Measurements from ENCODE around the gene ZNF784. TPM values are rescaled to one million over a fixed set of nuclear protein-coding genes. Genes with fewer than 3 reads are reported as not detected.

The ZNF784 gene
- total and polyA plus RNA-seq, 10 of the 15 experiments (the other 5 are each of a cell fraction or from before 2014, with no cell fraction given) = 0.10 to 5.2 (median 1.8) TPM

GRCh38 chr19:55642153-55643002, 18.0 kb upstream of the ZNF784 start (continued):
- no peak for TF ChIP-seq USF2 (IDR thresholded peaks at IDR 0.05; ENCODE audit: borderline replicate concordance, low read depth, low read length)

GRCh38 chr19:55641426-55642152, 17.2 kb upstream of the ZNF784 start:
- H3K36me3 ChIP-seq (ENCODE audit: control insufficient read depth in 2 of 2, insufficient read depth in 2 of 2, low read length in 1 of 2) = 0 out of 4 replicates have a peak, but pooled peaks cover 0 to 2% of the 10 kb centered on the region in 2 experiments
- in situ Hi-C loops (cut with MboI) (no loop called here), intact Hi-C loops (cut with micrococcal nuclease; ENCODE audit: unreplicated experiment) (loop anchor here (5.0 kb wide), 2 partner anchors 36 to 39 kb away; partner anchors contain the start of genes EPN1 and ZNF524)
- ChIA-PET RAD21 (ENCODE audit: unreplicated experiment) (interaction anchor here (1.9 to 2.4 kb wide), 2 partner anchors 9 to 13 kb away, joined by 10 to 18 read pairs; partner anchors contain the start of gene U2AF2), SMC1A (ENCODE audit: uncharacterized antibody, unreplicated experiment) (interaction anchor here (1.5 to 1.7 kb wide), 2 partner anchors 9 to 13 kb away, joined by 4 read pairs; partner anchors contain the start of gene U2AF2), CTCF (interaction anchor here (1.0 to 1.8 kb wide), 2 partner anchors 9 to 127 kb away, joined by 3 to 17 read pairs; no protein-coding TSS in a partner anchor), POLR2A (interaction anchor here (0.6 to 2.0 kb wide), 7 partner anchors 8 to 1314 kb away, joined by 3 to 11 read pairs (median 5); partner anchors contain the start of genes FIZ1 and ZNF524)
- ATAC-seq (no peak; the same call in 2 of the 3 replicates), FAIRE-seq (no peak), DNase-seq (ENCODE audit: low read depth, low spot score) (no peak)
- peak overlapping the region; percentile 64 for H3K27ac ChIP-seq (ENCODE audit: control insufficient read depth, insufficient read depth)
- peaks cover 35% of the 10 kb centered on the region for H3K4me1 ChIP-seq (ENCODE audit: control insufficient read depth, insufficient read depth, low read length)
- H3K4me2 ChIP-seq (ENCODE audit: control insufficient read depth, insufficient read depth) = peak overlapping the region; percentile 97
- no TSS peak for BruUV-seq (replicated peaks)
- no peaks in the 10 kb centered on the region for H3K27me3 ChIP-seq (replicated peaks in 1 of 2; ENCODE audit: control insufficient read depth in 2 of 2, insufficient read depth in 2 of 2, low read length in 1 of 2)
- no peaks in the 10 kb centered on the region for H4K20me1 ChIP-seq (ENCODE audit: control insufficient read depth, insufficient read depth)
- H3K9me3 ChIP-seq (replicated peaks; ENCODE audit: control insufficient read depth, insufficient read depth, low read length) = no peaks in the 10 kb centered on the region
- H3K79me2 ChIP-seq (ENCODE audit: control insufficient read depth, insufficient read depth, low read length) = peaks cover 61% of the 10 kb centered on the region
- peak overlapping the region; percentile 4; the same call in 1 of the 2 replicates for H2AFZ ChIP-seq (ENCODE audit: control insufficient read depth, low read depth, low read length)
- H3K9ac ChIP-seq (ENCODE audit: control insufficient read depth, insufficient read depth, low read length) = peak overlapping the region; percentile 86
- H3K4me3 ChIP-seq = peak overlapping the region; percentile 95
- under 1% methylated on average over 19 of the region's 25 CpGs for whole genome bisulfite sequencing (ENCODE audit: insufficient coverage, insufficient replicate concordance, low lambda C conversion rate, missing lambda C conversion rate)
- 0 out of 2 replicates have a peak, but pooled peaks have one; percentile 17 for TF ChIP-seq YY1 (IDR thresholded peaks at IDR 0.05; ENCODE audit: low read depth, low read length)
- TF ChIP-seq CREM (IDR thresholded peaks at IDR 0.05; ENCODE audit: low read depth) = 0 out of 2 replicates have a peak, but pooled peaks have one; percentile 10
- 0 out of 2 replicates have a peak, but pooled peaks have one; percentile 70 for TF ChIP-seq HDGF (IDR thresholded peaks at IDR 0.05)
- peak; percentile 67; the same call in 1 of the 2 replicates for TF ChIP-seq MTA3 (IDR thresholded peaks at IDR 0.05; ENCODE audit: borderline replicate concordance, low read length)
- TF ChIP-seq CBX5 (IDR thresholded peaks at IDR 0.05; ENCODE audit: low read depth) = no peak
- TF ChIP-seq NBN (IDR thresholded peaks at IDR 0.05) = peak; percentile 56; the same call in 1 of the 2 replicates
- TF ChIP-seq SMAD5 (IDR thresholded peaks at IDR 0.05; ENCODE audit: low read depth) = 0 out of 2 replicates have a peak, but pooled peaks have one; percentile 37
- no peak for TF ChIP-seq EP300 (IDR thresholded peaks at IDR 0.05; ENCODE audit: borderline replicate concordance in 1 of 2, control insufficient read depth in 1 of 2, low read depth in 2 of 2, low read length in 2 of 2)
- no peak for TF ChIP-seq RFX5 (IDR thresholded peaks at IDR 0.05; ENCODE audit: low read depth, low read length)
- TF ChIP-seq JUNB (IDR thresholded peaks at IDR 0.05) = no peak
- TF ChIP-seq MLLT1 (IDR thresholded peaks at IDR 0.05) = 0 out of 2 replicates have a peak, but pooled peaks have one; percentile 28
- TF ChIP-seq SMC3 (IDR thresholded peaks at IDR 0.05; ENCODE audit: borderline replicate concordance, low read length) = no peak
- TF ChIP-seq SRF (IDR thresholded peaks at IDR 0.05; ENCODE audit: low read depth in 2 of 2, low read length in 2 of 2) = peak in 1 of 2 experiments; percentile 64; a peak in 1 of 4 replicates
- TF ChIP-seq MTA2 (IDR thresholded peaks at IDR 0.05; ENCODE audit: low read depth) = no peak
